Activated naive CD8-positive, alpha-beta T cell treated with anti-CD3 and anti-CD28 coated beads, Interleukin-2, amount 50 U/mL, for 16 hours (primary cell): Measurements from ENCODE around the gene SHF.

Experiments used
- DNase-seq: peaks from one replicate; pipeline ENCODE4 v3.0.0-alpha.2; 2020; ENCODE audit warnings: low read depth, low spot score

Gene SHF

DNA sequence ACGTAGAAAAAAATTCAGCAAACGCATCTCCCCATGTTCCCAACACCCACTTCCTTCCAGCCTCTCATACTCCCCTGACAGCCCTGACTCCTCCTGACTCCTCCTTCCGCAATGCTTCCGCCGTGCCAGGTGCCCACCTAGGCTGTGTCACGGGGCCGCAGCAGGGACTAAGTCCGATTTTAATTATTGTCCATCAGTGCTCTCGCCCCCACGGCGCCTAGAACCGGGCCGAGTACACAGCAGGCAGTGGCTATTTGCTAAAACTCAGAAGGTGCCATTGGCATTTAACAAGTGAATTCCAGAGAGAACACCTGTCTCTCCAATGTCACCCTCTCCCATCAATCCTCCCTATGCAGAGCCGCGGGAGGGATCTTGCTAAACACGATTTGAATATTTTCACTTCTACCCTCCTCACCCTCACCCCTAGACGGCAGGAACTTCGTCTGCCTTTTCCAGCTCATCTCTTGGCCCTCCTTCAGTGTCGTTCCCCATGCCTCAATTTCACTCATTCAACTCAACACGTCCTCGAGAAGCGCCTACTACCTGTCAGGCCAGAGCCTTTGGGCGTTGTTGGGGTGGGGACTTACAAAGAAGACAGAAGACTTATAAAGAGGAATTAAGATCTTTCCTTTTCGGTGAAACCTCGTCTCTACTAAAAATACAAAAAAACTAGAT lies 11.5 kb upstream of the SHF start:
- no peak for DNase-seq

DNA sequence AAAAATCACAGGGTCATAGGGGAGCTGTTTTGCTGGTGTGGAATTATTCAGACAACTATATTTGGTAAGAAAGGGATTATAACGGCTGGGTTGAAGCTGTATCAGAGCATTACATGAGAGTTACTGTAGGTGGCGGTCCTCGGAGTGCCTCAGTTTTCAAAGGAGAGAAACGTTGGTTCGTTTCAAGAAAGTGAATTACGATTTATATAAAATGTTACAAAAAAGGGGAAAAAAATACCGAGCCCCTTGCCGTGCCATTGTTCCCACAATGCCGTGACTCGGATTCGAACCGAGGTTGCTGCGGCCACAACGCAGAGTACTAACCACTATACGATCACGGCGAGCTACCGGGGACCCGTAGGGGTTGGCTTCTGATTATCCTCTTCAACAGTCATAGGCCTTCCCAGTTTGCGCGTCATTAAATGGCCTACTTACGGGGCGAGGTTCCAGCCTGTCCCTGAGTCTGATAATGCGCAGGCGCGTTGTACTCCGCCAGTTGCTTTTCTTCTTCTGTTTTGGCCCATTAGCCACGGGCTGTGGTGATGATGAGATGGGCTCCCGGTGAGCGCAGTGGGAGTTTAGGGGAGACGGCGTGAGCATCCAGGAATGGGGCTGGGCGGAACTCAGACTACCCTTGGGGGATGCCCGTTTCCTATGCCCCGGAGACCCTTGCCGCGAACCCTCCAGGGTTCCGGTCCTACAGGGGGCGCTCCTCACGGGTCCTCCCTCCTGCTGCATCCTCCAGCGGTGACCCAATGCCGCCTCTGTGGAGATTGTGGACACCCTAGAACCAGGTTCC lies 10.8 kb upstream of the SHF start:
- peak; percentile 79 for DNase-seq

DNA sequence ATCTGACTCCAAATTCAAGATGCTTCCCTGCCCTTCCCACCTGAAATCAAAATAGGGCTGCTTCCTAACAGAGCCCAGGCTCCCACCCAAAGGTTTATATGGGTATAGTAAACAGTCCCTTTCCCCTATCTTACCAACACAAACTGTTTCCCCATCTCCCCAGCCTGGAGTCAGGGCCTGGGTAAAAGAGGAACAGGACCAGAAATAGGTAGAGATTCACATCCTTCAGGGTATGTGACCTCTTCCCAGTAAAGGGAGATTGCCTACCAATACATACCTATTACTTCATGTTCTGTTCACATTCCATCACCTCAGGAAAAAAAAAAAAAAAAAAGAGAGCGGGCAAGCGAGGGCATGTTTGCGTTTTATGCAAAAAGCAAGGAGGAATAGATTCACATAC lies 9.7 kb upstream of the SHF start:
- no peak for DNase-seq

DNA sequence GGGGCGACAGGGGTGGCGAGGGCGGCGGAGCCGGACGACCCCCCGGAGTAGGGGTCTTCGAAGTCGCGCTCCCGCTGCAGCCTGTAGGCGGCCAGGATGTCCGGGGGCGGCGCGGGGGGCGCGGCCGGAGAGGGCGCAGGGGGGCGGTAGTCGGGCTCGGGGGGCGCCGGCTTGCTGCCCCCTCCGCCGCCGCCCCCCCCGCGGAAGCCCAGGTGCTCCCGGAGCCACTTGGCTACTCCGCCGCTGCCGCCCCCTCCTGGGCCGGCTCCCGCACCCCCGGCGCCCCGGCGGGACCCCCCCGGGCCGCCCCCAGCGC lies 230 bp downstream of the SHF start:
- DNase-seq, result no peak

DNA sequence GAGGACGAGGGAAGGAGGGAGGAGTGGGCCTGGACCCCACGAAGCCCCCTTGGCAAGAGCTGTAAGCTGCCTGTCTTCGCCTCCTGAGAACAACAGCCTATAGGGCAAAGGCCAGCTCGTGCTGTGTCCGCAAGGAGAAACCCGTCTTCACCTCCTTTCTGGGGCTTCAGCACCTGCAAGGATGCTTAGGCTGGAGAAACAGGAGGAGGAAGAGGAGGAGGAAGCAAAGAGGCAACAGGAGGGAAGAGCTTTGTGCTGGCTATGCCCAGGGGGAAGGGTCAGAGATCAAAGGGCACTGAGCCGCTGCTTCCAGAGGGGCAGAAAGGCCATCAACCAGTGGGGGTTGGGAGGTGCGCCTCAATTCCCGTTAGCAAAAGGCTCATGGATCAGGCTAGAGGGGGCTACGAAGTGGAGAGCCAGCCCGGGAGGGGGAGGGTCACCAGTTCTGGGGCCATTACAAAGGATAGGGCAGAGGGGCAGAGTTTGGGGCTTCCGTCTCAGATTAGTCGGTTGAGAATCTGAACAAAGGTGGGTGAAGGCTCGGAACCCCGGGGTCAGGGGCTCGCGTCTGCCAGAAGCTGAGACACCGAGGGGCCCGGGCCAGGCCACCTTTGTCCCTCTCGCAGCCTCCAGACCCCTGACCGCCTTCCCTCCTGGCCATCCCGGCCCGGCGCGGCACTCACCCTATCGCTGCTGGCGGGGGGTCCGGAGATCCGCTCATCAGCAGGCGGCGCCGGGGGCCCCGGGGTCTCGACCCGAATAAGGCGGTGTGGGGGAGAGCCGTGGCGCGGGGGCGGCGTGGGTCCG lies 792 bp downstream of the SHF start:
- DNase-seq, result no peak

DNA sequence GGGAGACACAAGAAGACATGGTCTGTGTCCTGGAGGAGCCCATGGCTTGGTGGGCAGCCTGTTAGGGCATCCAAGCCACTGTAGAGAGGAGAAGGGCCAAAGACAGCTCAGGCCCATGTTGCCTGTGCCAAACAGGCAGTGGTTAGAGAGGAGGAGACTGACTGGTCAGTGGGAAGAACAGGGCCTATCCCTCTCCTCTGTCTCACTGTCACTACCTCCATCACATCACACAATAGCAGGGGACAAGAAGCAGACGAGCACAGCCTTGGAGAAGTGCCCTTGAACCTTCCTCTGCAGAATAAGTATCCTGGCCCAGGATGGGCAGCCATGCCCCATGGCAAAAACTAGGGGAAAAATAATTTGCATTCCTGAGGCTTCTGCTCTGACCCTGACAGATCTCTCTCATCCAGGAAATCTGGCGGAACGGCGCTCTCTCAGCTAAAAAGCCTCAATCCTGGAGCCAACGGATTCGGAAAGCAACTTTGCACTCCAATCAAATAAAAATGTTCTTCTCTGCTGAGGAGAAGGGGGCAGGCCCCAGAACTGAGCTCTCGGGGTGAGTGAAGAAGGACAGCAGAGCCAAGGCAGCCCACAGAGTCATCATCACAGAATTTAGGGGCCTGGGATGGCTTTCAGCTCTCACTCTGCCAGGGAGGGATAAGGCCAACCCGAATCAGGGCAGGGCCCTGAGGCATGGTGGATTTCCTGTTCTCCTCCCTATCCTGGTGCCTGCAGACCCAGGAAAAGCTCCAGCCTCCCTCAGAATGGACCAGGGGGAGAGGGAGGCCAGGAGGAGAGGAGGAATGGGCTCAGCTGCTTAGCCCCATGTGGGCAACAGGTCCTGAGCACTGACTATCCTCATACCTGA lies 1.6 kb downstream of the SHF start:
- DNase-seq, result no peak

DNA sequence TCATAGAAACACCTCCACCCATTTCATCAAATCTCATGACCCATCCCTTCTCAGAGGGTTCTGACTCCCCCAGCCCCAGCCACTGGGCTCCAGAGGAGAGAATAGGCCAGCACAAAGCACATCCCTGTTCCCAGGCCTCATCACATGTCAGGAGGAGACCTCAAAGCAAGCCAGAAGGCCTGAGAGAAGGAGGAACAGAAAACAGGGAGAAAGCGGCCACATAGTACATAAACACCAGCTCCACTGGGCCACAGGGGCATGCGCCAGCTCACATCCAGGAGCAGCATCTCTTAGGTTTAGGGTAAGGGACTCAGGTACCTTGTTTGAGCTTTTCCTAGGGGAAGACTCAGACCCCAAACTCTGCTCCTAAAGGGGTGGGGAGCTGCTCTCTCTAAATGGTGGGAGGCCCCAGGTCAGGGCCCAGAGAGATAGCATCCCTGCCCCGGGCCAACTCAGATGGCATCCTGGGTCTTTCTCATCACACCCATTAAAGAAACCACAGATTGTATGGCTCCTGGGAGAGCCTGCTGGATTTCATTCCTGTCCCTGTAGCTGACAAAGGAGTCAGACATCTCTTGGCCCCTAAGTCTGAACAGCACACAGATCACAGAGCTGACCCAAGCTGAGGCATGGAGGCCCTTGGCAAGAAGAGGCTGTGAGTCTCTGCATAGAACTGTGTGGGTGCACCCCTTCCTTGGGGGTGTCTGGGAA lies 2.5 kb downstream of the SHF start:
- no peak for DNase-seq

DNA sequence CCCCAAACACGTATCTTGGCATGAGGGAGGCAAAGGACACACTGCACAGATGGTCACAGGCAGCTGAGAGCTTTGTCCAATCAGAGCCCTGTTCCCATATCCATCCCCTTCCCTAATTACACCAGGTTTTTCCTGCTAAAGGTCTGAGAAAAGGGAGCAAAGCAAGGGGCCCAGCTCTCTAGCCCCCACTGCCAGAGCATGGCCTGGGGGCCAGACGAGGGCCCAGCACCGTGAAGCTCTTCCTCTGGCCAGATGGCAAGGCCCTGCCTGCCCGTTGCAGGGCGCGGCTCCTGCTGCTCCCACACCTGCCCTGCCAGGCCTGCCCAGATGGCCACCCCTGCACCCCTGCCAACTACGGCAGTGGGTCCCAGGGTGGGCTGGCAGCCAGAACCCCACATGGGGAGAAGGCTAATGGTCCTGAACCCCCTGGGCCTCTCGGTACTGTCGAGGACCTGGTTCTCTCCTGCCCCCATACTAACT lies 3.2 kb downstream of the SHF start:
- DNase-seq, result no peak

DNA sequence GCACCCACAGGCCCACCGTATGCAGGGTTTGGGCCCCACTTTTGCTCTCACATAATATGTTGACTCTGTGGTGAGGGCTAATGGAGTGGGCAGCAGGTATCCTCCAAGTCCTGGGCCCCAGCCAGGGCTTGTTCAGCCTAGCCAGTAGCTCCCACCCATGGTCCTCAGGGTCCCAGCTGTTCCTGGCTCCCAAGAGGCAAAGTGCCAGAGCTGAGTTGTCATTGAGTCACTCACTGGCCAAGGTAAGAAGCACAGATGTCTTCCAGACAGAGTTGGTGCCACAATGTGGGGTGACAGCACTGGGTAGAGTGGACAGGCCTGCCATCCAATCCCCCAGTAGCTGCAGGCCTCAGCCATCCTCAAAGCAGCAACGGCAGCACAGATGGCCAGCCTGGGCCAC lies 4.3 kb downstream of the SHF start:
- DNase-seq, result no peak

DNA sequence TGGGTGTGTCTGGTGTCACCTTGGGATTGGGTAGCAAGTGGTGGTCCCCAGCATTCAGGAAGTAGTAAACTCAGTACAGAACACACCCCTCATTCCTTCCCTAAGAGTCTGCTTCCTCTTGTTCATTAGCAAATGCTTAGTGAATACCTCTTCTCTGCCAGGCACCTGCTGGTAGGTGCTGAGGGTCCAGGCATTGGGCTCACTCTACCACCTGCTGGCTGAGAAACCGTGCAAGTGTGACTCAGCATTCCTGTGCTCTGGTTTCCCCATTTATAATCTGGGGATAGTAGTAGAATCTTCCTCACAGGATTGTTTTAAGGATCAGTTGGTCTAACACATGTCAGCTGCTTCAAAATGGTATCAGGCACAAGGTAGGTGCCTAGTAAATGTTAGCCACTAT lies 4.8 kb downstream of the SHF start:
- DNase-seq, result no peak

DNA sequence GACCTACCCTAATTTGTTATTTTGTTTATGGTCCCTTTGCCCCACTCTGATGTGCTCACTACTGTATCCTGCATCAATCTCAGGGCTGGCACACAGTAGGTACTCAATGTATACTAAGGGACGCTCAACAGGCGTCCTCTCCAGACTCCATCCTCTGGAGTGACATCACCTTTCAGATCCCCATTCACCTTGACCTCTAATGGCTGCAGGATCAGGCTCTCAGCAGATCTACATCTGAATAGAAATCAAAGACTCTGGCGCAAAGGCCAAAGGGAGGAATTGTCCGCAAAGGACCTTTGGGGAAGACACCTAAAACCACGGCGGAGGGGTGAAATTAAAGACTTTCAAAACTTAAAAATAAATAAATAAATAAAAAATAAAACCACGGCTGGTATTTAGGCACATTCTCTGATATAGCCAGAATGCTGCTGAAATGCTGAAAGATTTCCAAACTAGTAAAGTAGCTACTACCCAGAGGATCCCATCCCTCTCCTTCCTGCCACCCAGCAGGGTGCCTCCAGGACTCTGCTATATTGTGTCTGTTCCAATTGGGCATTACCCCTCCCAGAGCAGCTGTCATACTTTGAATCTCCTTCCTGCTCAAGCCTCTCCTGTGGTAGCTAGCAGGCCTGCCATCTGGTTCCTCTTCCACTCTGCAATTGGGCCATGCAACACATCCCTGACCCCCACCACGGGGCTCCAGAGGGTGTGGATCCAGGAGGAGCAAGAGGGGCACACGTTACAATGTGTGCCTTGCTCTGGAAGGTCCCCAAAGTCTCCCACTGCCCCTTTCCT lies 6.1 kb downstream of the SHF start:
- no peak for DNase-seq

DNA sequence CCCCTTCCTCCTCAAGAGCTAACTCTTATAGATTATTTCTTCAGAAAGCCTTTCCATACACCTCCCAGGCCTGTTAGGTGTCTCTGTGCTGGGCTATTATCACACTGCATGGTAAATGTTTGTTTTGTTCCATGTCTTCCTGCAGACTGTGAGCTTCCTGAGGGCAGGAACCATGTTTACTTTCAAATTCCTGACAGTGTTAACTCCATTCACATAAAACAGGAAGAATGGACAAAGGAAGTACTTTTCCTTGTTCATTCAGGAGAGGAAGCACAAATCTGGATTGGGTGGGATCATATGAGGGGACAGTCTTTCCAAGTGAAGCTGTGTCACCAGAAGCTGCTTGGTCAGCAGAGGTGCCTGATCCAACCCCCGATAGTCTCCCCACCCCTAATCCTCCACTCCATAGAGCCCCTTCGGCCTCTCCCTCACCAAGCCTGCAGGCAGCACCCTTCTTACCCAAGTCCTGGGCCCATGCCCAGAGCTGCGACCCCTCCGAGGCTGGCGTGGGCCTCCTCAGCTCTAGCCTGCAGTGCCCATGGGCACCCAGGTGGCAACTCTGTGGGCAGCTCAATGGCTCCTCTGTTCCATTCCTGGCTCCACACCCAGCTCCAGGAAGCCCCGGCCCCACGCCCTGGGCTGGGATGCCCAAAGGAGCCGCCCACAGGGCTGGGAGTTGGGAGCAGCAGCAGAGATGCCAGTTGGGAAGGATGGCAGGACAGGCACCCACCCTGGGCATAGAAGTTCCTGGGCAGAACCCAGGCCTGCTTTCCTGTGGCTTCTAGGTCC lies 6.9 kb downstream of the SHF start:
- no peak for DNase-seq

DNA sequence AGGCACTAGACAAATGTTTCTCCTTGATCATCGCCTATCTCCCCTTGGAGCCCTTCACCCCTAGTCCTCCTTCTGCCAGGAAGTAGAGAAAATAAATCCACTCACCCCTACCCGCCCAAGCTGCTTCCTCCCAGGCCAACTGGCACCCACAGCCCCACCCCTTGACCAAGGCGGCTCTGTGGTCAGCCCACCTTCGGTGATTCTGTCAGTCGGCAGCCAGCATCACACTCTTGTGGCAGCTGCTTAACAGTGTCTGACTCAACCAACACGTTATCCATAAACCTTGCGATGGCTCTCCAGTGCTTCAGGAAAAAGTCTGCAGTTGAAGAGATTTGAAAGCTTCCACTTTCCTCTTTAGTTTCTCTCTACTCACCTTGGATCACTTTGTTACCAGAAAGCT lies 7.6 kb downstream of the SHF start:
- no peak for DNase-seq

DNA sequence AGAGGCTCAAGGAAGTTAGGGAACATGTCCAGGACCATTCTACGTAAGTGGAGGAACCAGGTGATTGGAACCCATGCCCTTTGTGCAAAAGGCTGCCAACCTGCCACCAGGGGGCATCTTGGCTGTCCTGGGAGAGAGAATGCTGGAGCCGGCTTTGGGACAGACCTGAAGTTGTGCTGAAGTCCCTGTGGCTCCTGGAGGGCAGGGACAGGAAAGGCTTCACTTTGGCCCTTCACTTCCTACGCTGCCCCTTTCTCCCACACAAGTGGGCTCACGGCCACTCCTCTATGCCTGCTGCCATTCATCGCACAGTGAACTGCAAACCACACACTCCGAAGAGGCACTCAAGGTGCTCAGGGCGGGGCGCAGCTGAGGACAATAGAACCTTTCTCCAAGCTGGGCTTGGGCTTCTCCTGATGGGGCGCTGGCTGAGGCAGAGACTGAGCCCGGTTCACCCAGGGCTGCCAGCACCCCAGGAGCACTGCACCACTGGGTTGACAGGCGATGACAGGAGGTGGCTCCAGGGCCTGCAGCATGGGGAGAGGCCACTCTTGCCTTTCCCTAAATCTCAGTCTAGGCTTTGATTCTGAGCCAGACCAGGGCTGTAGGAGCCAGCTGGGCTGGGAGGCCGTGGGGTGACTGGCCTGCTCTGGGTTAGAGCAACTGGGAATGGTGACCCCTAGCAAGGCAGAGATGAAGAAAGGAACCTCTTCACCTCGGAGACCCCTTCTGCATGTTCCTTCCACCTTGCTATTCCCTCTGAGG lies 8.4 kb downstream of the SHF start:
- no peak for DNase-seq

DNA sequence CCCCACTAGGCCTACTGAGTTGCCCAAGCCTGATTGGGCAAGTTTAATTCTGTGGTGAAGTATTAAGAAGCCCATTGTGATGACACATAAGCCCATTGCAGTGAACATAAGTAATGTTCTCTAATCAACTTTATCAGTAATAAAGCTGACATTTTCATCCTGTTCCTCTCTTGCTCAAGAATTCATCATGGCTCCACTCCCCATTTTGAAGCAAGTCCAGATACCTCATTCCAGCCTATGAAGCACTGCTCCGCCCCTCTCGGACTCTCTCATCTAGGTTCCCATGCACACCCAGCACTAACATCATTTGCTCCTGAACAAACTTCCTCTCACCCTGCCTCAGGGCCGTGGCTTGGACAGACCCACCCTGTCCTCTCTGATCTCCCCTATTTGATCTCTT lies 10.5 kb downstream of the SHF start:
- DNase-seq, result no peak

DNA sequence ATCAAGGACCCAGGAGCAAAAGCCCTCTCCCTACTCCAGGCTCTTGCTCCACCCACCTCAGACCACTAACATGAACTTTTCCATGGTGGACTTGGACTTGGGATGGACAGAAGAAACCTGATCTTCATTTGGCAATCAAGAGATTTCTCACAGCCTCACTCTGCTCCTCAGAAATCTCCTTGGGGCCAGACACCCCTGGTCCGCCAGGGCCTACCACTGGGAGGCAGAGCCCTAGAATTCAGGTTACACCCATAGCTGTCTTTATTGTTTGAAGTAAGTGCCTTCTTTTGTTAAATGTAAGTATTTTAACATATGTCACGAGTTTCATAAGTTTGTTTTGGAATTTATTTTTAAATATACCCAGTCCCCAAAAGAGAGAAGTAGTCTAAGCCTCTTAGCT lies 13.2 kb downstream of the SHF start:
- DNase-seq, result no peak

DNA sequence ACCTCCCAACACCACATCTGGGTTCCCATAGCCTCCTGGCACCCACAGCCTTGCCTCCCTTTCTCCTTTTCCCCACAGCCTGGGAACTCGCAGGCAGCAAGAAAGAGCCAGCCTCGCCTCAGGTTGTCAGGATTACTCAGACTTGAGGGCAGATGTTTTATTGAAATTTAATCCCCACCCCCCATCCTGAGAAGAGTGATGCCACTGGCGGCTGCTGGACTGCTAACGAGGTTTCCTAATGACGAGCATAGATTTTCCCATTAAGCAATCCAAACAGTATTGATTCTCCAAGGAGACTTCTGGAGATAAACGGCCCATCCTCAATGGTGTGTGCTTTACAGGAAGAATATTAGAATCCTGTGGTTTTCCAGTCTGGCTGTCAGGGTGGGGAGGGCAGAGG lies 13.7 kb downstream of the SHF start:
- DNase-seq, result no peak

DNA sequence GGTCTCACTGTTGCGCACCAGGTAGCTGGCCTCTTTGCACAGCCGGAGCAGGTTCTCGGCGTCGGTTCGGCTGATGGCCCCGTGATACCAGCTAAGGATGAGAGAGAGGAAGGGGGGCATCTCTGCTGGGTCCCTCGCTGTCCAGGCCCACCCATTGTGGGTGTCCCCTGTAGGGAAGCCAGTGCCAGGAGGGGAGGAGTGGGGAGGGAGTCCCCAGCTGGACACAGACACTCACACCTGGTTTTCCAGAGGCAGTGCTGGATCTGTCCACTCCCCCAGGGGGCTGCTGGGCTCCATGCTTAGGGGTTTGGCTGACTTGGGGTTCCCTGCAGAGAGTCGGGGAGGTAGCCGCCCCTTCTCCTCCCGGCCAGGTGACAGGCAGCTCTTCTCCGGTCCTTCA lies 15.9 kb downstream of the SHF start:
- DNase-seq, result no peak
